NCI-H2081 treated with DMSO at 0.1 percent for 48 hours (cell line): Measurements from ENCODE around the gene UGT1A8.

Experiments
- DNase-seq: peaks from one replicate; lab custom pipeline; 2025; lab: John Stamatoyannopoulos, UW

Gene UGT1A8

GRCh38 chr2:233819884-233820773, 202.7 kb downstream of the UGT1A8 start:
- no peak for DNase-seq

DNA sequence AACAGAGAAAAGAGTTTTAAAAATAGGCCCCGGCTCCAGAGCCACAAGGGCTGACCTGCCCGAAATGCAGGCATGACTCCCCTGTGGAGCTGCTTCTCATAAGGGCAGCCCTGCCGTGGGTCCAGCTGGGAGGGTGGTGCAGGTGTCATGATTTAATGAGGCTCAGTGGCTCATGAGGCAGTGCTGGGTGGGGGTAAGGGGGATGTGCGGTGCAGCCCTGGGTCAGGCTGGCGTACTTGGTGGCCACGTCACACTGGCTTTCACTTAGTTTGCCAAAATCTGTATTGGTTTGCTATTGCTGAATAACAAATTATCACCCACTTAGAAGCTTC, 203.3 kb downstream of the UGT1A8 start:
- DNase-seq = no peak

DNA sequence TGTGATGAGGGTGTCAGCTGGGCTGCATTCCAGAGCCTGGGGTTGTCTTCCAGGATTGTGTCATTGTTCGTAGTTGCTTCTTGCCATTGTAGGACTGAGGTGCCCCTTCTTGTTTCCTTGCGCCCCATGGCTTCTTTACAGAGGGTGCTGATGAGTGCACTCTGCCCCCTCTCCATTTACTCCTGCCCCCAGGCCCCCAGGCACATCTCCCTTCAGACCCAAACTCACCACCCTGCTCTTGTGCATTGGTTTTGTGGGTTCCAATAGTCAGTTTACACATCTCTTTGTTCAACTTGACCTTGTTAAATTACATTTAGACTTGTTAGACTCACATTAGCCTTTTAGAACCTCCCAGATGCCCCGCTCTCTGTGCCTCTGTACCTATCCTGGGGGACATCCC, 203.8 kb downstream of the UGT1A8 start:
- no peak for DNase-seq

DNA sequence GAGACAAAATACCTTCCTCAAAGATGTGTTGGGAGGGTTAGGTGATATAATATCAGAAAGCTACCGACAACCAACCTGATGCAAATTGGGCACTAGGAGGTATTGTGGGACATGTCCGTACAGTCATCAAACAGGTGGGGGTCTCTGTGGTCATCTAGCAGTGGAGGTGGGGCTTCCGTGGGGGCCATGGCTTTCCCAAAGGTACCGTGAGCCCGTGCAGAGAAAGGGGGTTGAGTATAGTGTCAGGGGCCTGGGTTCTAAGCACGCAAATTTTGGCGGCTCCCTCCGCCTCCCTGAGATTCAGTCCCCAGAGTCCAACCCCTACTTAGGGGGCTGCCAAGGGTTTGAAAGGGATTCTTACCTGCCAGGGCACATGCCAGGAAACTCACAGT, 204.3 kb downstream of the UGT1A8 start:
- DNase-seq = no peak

GRCh38 chr2:233822101-233822771, 204.8 kb downstream of the UGT1A8 start:
- DNase-seq = no peak
